Activated T-cell treated with anti-CD3 and anti-CD28 coated beads for 1 hour (primary cell): ENCODE results near the gene CLEC16A.

Source experiments
- DNase-seq: peaks from one replicate; pipeline ENCODE4 v3.0.0-alpha.2; 2020; ENCODE audit warnings: low read depth

CLEC16A gene

DNA sequence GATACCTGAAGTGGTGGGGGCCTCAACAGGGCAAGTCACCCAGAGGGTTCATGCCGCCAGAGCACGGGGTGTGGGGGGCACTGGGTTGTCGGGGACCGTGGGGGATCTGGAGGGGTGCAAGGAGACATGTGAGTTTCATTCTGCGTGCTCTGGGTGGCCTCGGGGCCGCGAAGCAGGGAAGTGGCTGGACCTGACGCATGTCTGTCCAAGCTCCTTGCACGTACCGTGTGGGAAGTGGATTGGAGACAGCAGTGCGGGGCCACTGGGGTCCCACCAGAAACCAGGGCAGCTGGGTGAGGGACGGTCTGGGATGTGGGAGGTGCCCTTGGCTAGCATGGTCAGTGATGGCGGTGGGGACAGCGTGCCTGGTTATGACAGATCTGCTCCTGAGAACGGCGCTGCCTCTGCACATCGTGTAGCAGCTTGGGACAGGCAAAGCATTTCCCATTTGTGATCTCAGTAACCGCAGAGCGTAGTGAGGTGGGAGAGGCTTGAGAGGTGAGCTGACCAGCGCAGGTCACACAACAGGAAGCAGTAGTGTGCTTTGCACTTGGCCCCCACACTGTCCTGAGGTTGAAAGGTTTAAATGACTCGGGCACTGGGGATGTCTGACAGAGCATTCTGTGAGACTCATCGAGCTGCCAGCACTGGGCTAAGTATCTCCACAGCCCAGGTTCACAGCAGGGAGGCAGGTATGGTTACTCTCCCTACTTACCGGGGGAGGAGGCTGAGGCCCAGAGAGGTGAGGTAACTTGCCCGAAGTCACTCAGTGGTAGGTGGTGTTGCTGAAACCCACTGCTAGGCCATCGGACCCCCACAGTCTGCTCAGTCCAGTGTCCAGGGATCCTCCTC is 197.3 kb downstream of the CLEC16A start:
- DNase-seq, result no peak

DNA sequence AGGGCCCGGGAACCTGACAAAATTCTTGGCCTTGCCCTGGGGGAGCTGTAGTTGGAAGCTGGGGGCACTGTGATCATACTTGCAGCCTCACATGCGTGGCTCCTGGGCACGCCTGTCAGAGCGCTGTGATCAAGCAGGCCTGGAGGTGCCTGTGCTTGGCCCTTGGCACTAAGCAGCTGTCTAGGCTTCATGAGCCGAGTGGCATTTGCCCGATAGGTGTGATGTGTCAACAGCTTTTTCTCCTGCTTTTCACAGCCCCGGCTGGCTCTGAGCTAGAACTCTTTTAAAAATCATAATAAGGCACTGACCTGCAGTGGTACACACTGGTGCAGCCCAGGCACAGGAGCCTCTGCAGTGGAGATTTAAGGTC is 197.9 kb downstream of the CLEC16A start:
- DNase-seq, result no peak

DNA sequence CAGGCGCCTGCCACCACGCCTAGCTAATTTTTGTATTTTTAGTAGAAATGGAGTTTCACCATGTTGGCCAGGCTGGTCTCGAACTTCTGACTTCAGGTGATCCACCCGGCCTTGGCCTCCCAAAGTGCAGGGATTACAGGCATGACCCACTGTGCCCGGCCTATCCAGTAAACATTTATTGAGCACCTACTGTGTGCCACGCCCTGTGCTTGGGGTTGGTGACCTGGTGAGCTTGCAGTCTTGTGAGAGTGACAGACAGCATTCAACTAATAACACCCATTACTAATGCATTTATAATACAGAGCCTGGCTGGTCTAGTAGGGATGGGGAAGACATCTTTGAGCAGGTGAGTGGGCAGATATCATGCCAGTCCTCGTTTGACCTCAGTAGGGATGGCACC is 198.6 kb downstream of the CLEC16A start:
- no peak for DNase-seq

DNA sequence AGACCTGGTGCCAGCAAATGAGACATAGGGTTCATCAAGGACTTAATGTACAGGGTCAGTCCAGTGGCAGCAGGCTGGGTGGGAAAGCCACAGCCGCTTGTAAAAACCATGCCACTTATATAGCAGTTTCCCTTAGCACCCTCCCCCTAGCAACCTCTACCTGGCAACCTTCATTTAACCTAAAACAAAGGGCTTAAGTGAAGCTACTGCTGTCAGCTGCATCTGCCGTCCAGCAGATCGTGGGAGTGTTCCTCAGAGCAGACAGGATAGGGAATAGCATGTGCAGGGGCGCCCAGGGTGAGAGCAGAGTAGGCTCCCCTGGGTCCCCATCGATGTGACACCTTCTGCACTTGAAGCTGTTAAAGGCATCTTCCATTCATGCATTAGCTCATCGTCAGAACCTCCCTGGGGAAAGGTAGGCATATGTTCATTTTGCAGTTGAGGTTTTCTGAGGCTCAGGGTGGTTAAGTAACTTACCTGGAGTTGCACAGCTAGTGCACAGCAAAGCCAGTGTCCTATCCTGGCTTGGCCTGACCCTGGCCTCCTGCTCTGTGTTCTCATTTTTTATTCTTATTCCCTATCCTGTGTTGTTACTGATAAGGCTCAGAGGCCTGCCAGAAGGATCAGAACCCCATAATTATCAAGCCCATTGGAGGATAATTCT is 199.1 kb downstream of the CLEC16A start:
- DNase-seq, result no peak

DNA sequence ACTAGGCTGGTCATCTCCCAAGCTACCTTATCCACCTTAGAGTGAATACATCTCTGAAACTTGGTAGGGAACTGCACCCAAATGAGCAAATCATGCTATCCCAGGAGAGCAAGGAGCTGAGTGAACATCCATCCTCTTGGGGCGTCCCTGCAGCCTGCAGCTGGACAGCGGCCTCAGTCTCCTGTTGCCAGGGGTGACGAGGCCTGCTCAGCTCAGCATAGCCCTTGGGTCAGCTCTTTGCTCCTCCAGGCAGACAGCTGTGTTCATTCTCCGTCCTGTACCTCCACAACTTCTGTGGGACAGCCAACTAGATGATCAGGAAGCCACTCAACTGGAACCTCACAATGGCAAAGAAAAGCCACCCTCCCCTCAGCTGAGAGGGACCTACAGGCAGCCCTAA is 199.8 kb downstream of the CLEC16A start:
- no peak for DNase-seq

DNA sequence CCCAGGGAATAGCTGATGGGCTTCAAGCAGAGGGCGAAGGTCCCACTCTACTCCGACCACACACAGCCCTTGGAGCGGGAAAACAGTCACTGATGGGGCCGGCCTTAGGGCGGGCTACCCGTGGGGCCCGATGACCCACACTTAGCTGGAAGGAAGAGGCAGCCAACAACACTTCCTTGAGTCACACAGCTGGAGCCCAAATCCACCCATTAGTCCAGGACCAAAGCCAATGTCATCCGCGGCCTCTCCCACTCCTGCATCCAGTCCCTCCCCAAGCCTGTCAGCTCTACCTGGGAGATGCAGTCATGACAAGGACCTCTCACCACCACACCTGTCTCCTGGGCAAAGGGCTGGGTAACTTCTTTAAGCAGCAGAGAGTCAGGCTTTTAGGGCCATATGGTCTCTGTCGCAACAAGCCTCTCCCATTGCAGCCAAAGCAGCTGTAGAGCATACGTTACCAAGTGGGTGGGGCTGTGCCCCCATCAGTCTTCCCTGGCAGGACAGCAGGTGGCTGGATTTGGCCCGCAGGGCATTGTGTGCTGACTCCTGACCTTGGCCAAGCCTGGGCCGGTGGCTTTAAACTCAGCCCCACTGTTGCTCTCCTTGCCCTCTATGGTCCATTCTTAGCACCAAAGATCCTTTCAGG is 200.9 kb downstream of the CLEC16A start:
- no peak for DNase-seq

DNA sequence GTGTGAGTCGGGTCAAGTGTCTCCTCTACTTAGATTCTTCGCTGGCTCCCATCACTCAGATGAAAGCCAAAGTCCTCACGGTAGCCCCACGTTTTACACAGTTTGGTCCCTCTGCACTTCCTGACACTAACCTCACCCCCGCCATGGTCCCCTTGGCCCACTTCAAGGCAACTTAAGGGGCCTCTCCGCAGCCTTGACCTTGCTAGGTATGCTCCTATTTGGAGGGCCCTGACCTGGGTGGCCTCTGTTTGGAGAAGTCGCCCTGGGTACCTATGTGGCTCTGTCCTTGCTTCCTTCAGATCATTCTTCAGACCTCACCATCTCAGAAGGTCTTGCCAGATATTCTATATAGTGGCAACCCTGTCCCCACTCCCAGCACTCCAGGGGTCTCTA is 201.5 kb downstream of the CLEC16A start:
- no peak for DNase-seq

DNA sequence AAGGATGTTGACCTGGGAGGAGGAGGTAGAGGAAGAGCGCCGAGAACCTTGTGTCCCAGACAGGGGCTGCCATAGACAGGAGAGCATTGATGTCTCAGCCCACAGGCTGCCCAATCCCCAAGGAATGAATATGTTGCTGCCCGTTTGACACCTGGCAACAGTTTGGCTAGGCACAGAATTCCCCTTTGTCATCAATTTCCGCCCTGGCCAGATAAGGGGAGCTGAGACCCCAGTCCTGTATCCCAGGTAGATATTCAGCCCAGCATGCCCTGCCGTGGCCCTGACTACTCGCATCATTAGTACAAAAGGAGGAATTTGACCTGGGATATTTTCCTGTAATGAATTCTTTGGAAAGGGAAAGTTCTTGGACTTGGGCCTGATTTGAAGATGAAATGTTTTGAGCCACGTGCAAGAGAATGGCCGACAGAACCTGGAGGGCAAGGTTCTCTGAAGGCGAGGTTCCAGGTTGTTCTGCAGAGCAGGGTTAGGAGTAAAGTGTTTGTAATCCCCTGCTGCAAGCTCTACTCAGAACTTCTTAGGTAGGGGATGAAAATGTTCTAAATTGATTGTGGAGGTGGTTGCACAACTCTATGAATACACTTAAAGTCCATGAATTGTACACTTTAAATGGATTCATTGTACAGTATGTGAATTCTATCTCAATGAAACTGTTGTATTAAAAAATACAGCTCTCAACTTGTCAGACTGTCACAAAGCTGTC is 202.8 kb downstream of the CLEC16A start:
- DNase-seq, result no peak

DNA sequence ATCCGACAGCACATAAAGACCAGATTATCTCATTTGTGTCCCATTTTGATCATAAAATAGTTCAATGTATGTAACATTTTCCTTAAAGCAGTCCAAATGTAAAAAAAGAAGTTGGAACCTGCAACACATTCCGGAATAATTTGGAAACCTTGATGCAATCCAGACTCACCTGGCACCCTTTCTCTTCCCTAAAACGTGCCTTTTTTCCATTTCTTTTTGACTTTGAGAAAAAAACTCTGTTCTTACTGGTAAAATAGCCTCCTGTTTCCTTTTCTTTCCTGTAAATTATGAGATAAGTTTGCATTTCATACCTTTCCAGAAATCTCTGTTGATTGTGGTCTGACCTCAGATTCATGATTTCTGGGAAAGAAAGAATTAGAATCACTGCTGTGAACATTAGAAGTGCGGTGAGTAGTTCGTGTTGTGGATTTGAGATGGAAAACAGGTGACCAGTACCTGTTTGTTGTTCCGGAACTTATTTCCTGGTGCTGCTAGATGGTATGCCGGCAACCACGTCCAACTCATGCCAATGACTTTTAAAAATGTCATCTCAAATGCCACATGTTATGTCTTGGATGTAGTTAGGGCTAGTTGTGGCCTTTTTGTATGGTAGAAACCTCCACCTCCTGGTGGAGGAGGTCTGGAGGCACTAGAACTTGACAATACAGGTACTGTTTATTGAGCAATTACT is 203.5 kb downstream of the CLEC16A start:
- DNase-seq, result no peak

DNA sequence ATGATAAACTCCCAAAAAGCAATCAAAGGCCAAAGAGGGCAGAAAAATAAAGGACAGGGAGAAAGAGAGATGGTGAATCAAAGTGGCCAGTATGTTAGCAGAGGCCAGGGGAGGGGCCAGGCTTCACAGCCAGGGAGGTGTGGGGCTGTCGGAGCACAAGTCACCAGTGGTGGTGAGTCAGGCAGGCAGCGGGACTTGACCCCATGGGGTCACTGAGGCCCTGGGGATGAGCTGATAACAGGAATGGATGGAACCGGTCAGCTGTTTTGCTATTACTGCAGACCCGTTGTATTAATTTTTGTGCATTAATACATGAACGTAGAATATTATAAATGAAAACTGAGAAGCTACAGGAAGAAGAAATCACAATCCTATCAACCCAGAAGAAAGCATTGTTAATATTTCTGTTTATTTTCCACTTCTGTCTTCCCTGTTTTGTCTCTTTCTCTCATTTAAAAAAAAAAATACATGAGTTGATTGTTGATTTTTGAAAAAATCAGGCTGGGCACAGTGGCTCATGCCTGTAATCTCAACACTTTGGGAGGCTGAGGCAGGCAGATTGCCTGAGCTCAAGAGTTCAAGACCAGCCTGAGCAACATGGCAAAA is 204.8 kb downstream of the CLEC16A start:
- DNase-seq, result no peak

DNA sequence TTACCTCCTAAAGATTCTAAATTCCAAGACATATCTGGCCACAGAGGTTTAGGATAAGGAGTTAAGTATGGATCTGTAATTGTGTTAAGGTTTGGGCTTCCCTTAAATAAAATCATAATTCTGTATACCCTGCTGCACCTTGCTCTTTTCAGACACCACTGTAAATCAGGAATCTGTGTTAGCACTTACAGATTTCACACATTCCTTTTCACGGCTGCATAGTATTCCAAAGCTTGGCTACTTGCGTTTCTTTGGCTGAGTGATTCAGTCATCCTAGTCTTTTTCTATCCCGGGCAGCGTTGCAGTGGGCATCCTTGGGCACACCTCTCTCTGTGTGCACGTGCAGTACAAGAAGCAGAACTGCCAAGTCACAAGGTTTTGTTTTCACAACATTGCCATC is 205.8 kb downstream of the CLEC16A start:
- DNase-seq, result no peak

DNA sequence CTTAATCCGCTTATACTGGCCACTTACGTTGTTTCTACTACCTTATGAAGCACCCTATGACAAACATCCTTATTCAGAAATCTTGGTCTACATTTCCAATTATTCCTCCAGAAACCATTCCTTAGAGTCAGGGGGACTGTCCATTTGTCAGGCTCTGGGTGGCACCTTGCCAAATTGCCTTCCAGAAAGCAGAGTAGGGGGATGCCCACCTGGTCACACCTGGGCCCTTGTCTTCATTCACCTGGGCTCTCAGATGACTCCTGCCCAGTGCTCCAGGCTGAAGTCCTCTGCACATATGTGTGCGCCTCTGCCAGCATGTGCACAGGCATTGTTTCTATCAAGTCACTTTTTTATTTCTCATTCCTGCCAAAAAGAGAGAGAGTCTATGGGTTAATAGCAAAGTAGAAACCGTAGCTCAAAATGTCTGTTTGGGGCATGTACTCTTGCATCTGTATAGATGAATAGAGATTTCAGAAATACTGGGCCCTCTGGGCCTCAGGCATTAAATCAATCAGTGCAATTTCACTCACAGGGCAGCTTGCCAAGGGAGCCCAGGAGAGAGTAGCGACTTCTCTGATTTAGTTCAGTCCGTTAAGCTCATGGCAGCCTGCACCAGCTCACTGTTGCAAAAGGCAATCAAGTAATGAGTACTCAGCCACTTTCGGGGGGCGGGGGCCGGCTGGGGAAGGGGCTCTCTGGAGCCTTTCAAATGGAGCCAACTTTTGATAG is 207.0 kb downstream of the CLEC16A start:
- no peak for DNase-seq

DNA sequence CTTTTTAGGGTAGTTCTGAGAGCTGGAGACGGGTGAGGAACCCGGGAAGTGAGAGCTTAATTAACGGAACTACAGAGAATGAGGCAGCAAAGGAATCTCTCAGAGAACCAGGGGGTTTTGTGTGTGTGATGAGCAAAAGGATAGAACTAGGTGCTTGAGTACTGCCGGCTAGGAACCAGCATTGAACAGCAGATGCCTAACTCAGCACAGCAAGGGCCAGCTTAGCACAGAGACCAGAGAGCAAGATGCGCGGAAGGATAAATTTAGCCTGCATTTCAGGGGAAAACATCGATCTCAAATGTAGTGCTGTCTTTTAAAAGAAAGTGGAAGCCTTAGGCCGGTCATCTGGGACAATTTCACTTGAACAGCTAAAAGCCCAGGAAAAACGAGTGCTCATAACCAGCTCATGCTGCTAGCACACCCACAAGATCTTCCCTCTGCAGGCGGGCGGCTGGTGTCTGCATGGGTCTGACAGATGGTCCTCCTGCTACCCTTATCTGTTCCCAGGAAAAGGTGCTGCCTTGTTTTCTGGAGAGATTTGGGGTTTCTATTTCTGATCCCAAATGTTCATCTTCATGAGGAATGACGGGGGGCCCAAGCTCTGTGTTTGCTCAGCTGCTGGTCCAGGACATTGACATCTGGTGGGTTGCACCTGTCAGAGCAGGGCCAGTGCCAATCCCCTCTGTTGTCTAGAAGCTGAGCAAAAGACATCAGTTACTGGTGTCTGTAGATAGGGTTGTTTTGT is 207.7 kb downstream of the CLEC16A start:
- DNase-seq, result no peak

DNA sequence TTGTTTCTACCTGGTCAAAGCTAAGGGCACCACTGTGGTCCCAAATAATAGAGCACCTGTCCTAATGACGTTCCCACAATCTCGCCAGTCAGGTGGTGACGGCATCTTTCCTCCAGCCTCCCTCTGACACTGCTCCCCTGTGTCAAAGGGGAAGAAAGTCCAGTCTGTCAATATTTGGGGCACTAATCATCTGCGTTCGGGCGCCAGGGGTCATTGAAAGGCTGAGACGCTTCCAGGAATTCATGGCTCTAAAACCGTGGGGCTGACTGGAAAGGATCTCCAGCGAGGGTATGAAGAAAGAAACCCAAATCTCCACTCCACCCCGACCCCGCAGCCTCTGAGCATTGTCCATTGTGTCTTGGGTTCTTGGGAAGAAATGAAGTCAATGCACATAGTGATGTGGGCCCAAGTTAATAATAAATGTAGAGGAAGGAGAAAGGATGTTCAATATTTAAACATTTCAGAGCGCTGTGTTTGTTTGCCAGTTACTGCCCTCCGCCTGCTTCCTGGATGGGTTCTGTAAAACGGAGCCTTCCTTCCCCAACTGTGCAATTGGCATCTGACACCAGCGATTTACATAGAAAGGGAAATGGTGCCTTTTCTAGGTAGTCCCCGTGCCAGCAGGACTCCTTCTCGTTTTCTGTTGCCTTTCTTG is 208.4 kb downstream of the CLEC16A start:
- DNase-seq, result no peak

DNA sequence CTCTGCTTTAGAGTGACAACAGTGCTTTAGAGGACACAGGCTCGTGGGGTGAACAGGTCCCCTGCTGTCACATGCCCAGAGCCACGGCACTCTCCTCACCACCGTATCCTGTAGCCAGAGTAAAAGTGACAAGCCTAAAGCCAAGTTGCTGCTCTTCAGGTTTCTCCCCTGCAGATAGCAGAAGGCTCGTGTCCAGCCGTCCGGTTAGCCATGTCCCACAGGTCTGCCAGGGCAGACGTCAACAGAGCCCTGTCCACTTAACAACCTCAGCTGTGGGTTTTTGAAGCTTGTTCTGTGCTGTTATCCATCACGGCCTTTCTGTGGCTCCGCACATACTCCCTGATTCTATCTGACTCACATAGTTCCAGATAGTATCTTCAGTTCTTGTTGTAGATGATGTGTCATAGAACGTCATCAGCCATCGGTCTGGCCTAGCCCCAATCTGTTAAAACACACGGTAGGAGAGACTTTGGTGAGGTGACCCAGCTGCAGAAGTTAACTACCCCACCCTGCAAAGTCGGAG is 211.0 kb downstream of the CLEC16A start:
- no peak for DNase-seq

DNA sequence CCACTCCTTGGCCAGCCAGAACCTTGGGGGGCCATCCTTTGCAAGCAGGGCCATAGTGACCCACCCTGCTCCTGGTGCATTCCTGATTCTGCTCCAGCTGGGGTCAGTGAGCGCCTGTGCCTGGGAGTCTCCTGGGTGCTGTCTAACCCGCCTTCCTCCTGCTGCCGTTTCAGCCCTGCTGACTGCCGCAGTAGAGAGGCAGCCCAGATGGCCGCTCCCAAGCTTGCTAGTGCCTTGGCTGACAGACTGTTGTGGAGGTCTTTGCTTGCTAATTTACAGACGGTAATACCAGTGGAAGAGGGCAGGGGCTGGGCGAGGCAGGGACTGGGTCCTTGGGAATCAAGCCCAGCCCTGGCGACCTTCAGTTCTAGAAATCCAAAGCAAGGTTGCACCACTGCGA is 212.0 kb downstream of the CLEC16A start:
- DNase-seq, result no peak

DNA sequence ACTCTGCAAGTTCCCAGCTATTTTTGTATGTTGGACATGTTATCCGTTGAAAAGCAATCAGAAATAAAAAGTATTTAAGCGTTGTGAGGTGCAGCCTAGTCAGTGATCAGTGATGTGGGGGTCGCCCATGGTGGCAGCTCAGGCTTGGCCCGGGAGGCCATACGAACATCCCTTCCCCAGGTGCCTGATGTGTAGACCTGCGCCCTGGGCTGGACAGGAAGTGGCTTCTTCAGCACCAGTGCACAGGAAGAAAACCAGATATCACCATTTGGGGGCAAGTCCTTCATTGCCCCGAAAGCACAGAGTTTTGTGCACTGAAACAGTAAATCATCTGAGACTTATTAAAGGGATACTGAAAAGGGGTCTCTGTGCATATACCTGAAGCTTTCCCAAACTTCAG is 212.8 kb downstream of the CLEC16A start:
- no peak for DNase-seq

DNA sequence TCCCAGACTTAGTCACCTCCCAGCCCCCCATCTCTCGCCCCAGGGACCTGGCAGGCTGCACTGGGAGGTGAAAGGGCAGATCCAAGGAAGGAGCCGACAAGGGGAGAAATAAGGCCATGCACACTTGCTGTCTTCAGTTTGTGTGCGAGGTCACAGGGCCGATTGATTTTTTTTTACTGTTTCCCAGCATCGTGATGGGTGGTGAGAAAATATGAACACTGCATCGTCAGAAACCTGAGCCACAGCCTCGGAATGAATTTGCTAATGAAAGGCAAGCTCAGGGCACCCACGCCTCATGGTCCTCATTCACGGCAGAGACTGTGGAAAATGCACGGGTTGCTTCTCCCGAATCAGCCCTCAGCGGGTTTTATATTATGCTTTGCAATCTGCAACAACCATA is 213.7 kb downstream of the CLEC16A start:
- DNase-seq, result no peak

DNA sequence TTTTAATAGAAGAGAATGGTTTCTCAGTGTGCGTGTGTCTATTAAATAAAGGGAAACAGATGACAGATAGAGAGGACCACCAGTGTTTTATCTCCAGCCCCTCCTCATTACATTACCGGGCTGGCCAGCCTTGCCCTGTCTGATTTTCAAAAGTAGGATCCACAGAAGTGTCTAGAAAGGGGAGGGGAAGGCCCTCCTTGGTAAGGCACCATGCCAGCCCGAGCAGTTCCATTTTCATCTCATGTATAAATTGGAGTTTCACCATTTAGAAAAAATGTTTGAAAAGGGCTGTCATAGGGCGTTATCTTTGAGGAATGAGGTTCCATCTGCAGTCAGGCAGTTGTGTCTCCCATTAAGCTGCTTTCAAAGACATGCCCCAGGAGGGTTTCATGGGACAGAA is 214.9 kb downstream of the CLEC16A start:
- no peak for DNase-seq
